BLaER1 (cell line): ENCODE results near the gene DNAJB12.

Experiments used
- H3K27ac ChIP-seq: shearing (Covaris generic); formaldehyde crosslinking; 2 replicates; pipeline ENCODE4 v1.8.1; 2022
- H3K27me3 ChIP-seq: shearing (Covaris generic); formaldehyde crosslinking; 2 replicates; pipeline ENCODE4 v1.8.1; 2022
- H3K36me3 ChIP-seq: shearing (Covaris generic); formaldehyde crosslinking; 2 replicates; pipeline ENCODE4 v1.8.1; 2022
- H3K4me1 ChIP-seq: shearing (Covaris generic); formaldehyde crosslinking; 2 replicates; pipeline ENCODE4 v1.8.1; 2022
- H3K4me2 ChIP-seq: shearing (Covaris generic); formaldehyde crosslinking; 2 replicates; pipeline ENCODE4 v1.8.1; 2022
- H3K4me3 ChIP-seq: shearing (Covaris generic); formaldehyde crosslinking; 2 replicates; pipeline ENCODE4 v1.8.1; 2022
- H3K9ac ChIP-seq: shearing (Covaris generic); formaldehyde crosslinking; 2 replicates; pipeline ENCODE4 v1.8.1; 2022
- H3K9me3 ChIP-seq: shearing (Covaris generic); formaldehyde crosslinking; 2 replicates; pipeline ENCODE4 v1.8.1; 2022
- H4K20me1 ChIP-seq: shearing (Covaris generic); formaldehyde crosslinking; 2 replicates; pipeline ENCODE4 v1.8.1; 2022
- Cebpa-rat ChIP-seq: shearing (Covaris generic); IDR thresholded peaks from 2 replicates; pipeline ENCODE4 v1.8.1; 2022

The DNAJB12 gene

GRCh38 chr10:72323771-72324191 is 30.9 kb downstream of the DNAJB12 start:
- H3K36me3 ChIP-seq, result no peaks in the 10 kb centered on the region
- H3K27me3 ChIP-seq, result no peaks in the 10 kb centered on the region
- H4K20me1 ChIP-seq, result no peaks in the 10 kb centered on the region
- peak overlapping the region; percentile 81 for H3K4me2 ChIP-seq
- peak overlapping the region; percentile 37; the same call in 1 of the 2 replicates for H3K4me3 ChIP-seq
- TF ChIP-seq Cebpa-rat, result no peak
- H3K9ac ChIP-seq, result peak overlapping the region; percentile 89
- peaks cover 93% of the 10 kb centered on the region for H3K4me1 ChIP-seq
- H3K27ac ChIP-seq, result peak overlapping the region; percentile 98
- no peaks in the 10 kb centered on the region for H3K9me3 ChIP-seq

- H3K9me3 ChIP-seq, result no peaks in the 10 kb centered on the region
- H3K36me3 ChIP-seq, result no peaks in the 10 kb centered on the region
- peaks cover 93% of the 10 kb centered on the region for H3K4me1 ChIP-seq
- H3K9ac ChIP-seq, result peak overlapping the region; percentile 89
- H4K20me1 ChIP-seq, result no peaks in the 10 kb centered on the region
- H3K4me3 ChIP-seq, result no peak overlapping the region; the same call in 1 of the 2 replicates
- peak overlapping the region; percentile 81 for H3K4me2 ChIP-seq
- H3K27ac ChIP-seq, result peak overlapping the region; percentile 98
- H3K27me3 ChIP-seq, result no peaks in the 10 kb centered on the region
- TF ChIP-seq Cebpa-rat, result no peak
Observed at GRCh38 chr10:72323108-72323749, 31.5 kb downstream of the DNAJB12 start.

- Histone ChIP-seq H3K27ac (peak overlapping the region; percentile 98), H4K20me1 (no peaks in the 10 kb centered on the region), H3K27me3 (no peaks in the 10 kb centered on the region), H3K4me2 (peak overlapping the region; percentile 81), H3K4me3 (no peak overlapping the region; the same call in 1 of the 2 replicates), H3K9me3 (no peaks in the 10 kb centered on the region), H3K9ac (peak overlapping the region; percentile 89), H3K4me1 (peaks cover 93% of the 10 kb centered on the region), H3K36me3 (no peaks in the 10 kb centered on the region)
- no peak for TF ChIP-seq Cebpa-rat
Observed at GRCh38 chr10:72322280-72323058, 32.2 kb downstream of the DNAJB12 start.

GRCh38 chr10:72322030-72322279 is 32.8 kb downstream of the DNAJB12 start:
- H3K4me1 ChIP-seq, result peaks cover 93% of the 10 kb centered on the region
- peak overlapping the region; percentile 98 for H3K27ac ChIP-seq
- H3K36me3 ChIP-seq, result no peaks in the 10 kb centered on the region
- H3K9me3 ChIP-seq, result no peaks in the 10 kb centered on the region
- H3K9ac ChIP-seq, result peak overlapping the region; percentile 89
- H3K4me3 ChIP-seq, result no peak overlapping the region; the same call in 1 of the 2 replicates
- TF ChIP-seq Cebpa-rat, result no peak
- no peaks in the 10 kb centered on the region for H4K20me1 ChIP-seq
- H3K4me2 ChIP-seq, result peak overlapping the region; percentile 81
- no peaks in the 10 kb centered on the region for H3K27me3 ChIP-seq

GRCh38 chr10:72321248-72322029 is 33.3 kb downstream of the DNAJB12 start:
- H4K20me1 ChIP-seq, result no peaks in the 10 kb centered on the region
- no peaks in the 10 kb centered on the region for H3K9me3 ChIP-seq
- H3K27me3 ChIP-seq, result no peaks in the 10 kb centered on the region
- no peak for TF ChIP-seq Cebpa-rat
- H3K4me3 ChIP-seq, result peak overlapping the region; percentile 58
- peak overlapping the region; percentile 98 for H3K27ac ChIP-seq
- peak overlapping the region; percentile 89 for H3K9ac ChIP-seq
- no peaks in the 10 kb centered on the region for H3K36me3 ChIP-seq
- peak overlapping the region; percentile 81 for H3K4me2 ChIP-seq
- peaks cover 93% of the 10 kb centered on the region for H3K4me1 ChIP-seq

- Histone ChIP-seq H4K20me1 (no peaks in the 10 kb centered on the region), H3K27me3 (no peaks in the 10 kb centered on the region), H3K4me2 (peak overlapping the region; percentile 81), H3K4me1 (peaks cover 98% of the 10 kb centered on the region), H3K4me3 (peak overlapping the region; percentile 58), H3K36me3 (no peaks in the 10 kb centered on the region), H3K9me3 (no peaks in the 10 kb centered on the region), H3K27ac (peak overlapping the region; percentile 98), H3K9ac (peak overlapping the region; percentile 89)
- peak; percentile 82 for TF ChIP-seq Cebpa-rat
Observed at GRCh38 chr10:72320676-72321247, 34.0 kb downstream of the DNAJB12 start.

- peak; percentile 98 for TF ChIP-seq Cebpa-rat
- H3K9ac ChIP-seq, result peak overlapping the region; percentile 89
- peak overlapping the region; percentile 81 for H3K4me2 ChIP-seq
- H3K27me3 ChIP-seq, result no peaks in the 10 kb centered on the region
- H3K36me3 ChIP-seq, result no peaks in the 10 kb centered on the region
- peak overlapping the region; percentile 98 for H3K27ac ChIP-seq
- no peaks in the 10 kb centered on the region for H4K20me1 ChIP-seq
- peak overlapping the region; percentile 58 for H3K4me3 ChIP-seq
- H3K4me1 ChIP-seq, result peaks cover 98% of the 10 kb centered on the region
- no peaks in the 10 kb centered on the region for H3K9me3 ChIP-seq
Observed at GRCh38 chr10:72319416-72320254, 35.1 kb downstream of the DNAJB12 start.

GRCh38 chr10:72318418-72319262 is 36.1 kb downstream of the DNAJB12 start:
- Histone ChIP-seq H3K27me3 (no peaks in the 10 kb centered on the region), H4K20me1 (no peaks in the 10 kb centered on the region), H3K4me1 (peaks cover 94% of the 10 kb centered on the region), H3K36me3 (no peaks in the 10 kb centered on the region), H3K9ac (peak overlapping the region; percentile 89), H3K27ac (peak overlapping the region; percentile 98), H3K9me3 (no peaks in the 10 kb centered on the region), H3K4me2 (peak overlapping the region; percentile 81), H3K4me3 (peak overlapping the region; percentile 58)
- no peak for TF ChIP-seq Cebpa-rat
